Panc1 (cell line): Measurements from ENCODE around the gene MGST1. TPM values are rescaled to one million over a fixed set of nuclear protein-coding genes. Genes with fewer than 3 reads are reported as not detected.

Source experiments
- ATAC-seq: fragments of 200-7000 bp; cut with Tn5 transposase; 2 replicates; pipeline ENCODE4 v1.9.1; 2020; ENCODE audit warnings: mild to moderate bottlenecking, moderate library complexity
- BruUV-seq: library from RNA; stranded (reverse); fragments of 400-500 nt; replicated peaks from 2 replicates; lab custom pipeline; 2021; lab: Mats Ljungman, UMichigan
- CTCF ChIA-PET: fragments of 300-600 bp; sonication (Branson Sonifier 250); formaldehyde crosslinking; loops from one replicate; lab custom pipeline; 2022; ENCODE audit warnings: antibody characterized with exemption; lab: Charles Lee
- POLR2A ChIA-PET: fragments of 300-600 bp; sonication (Branson Sonifier 250); formaldehyde crosslinking; loops from one replicate; lab custom pipeline; 2022; ENCODE audit warnings: antibody characterized with exemption; lab: Charles Lee
- DNase-seq: peaks from one replicate; pipeline ENCODE4 v3.0.0-alpha.2; 2010; ENCODE audit warnings: low read depth, low spot score
- H3K27ac ChIP-seq: 2 replicates; pipeline ENCODE4 v1.5.1; 2011; ENCODE audit warnings: mild to moderate bottlenecking, low read length, inconsistent platforms
- H3K27me3 ChIP-seq: fragments of 200-500 bp; sonication (Bioruptor generic); 2 replicates; pipeline ENCODE4 v1.6.0; 2014; ENCODE audit warnings: low read length, inconsistent platforms; ENCODE audit not compliant: control insufficient read depth, insufficient read depth
- H3K36me3 ChIP-seq: fragments of 200-500 bp; sonication (Bioruptor generic); 2 replicates; pipeline ENCODE4 v1.5.1; 2014; ENCODE audit warnings: inconsistent platforms, mild to moderate bottlenecking, low read length, moderate library complexity; ENCODE audit not compliant: control insufficient read depth, insufficient read depth
- H3K4me1 ChIP-seq: 2 replicates; pipeline ENCODE4 v1.5.1; 2011; ENCODE audit warnings: inconsistent platforms, mild to moderate bottlenecking, low read length, moderate library complexity; ENCODE audit not compliant: control insufficient read depth, insufficient read depth
- H3K4me3 ChIP-seq, 2 experiments: 2 replicates each; pipeline ENCODE4 v1.5.1; 2011 to 2012; ENCODE audit warnings: low read depth in 2 of 2, low read length in 2 of 2, mild to moderate bottlenecking in 2 of 2, inconsistent platforms in 1 of 2, moderate library complexity in 1 of 2
- H3K9me3 ChIP-seq: fragments of 200-500 bp; sonication (Bioruptor generic); 2 replicates; pipeline ENCODE4 v1.5.1; 2014; ENCODE audit warnings: low read depth, mild to moderate bottlenecking, inconsistent platforms, low read length, moderate library complexity; ENCODE audit not compliant: control insufficient read depth, insufficient read depth
- CTCF ChIP-seq: fragments of 450-650 bp; IDR thresholded peaks from 2 replicates; pipeline ENCODE4 v1.5.1; 2017; ENCODE audit warnings: mild to moderate bottlenecking
- POLR2AphosphoS5 ChIP-seq: IDR thresholded peaks from 2 replicates; pipeline ENCODE4 v1.6.1; 2012; ENCODE audit warnings: mild to moderate bottlenecking, low read depth, low read length, moderate library complexity
- SIN3A ChIP-seq: IDR thresholded peaks from 2 replicates; pipeline ENCODE4 v1.6.1; 2012; ENCODE audit warnings: low read depth, mild to moderate bottlenecking, low read length, moderate library complexity, borderline replicate concordance; ENCODE audit not compliant: insufficient read depth
- TCF7L2 ChIP-seq: IDR thresholded peaks from 2 replicates; pipeline ENCODE4 v1.6.1; 2011; ENCODE audit warnings: mild to moderate bottlenecking, low read depth, low read length, inconsistent platforms
- in situ Hi-C: cut with HindIII; loops from 2 replicates; pipeline ENCODE4 v1.10.0; 2016; ENCODE audit warnings: low sequenced_read_pairs, low pct_unique_long_range_greater_than_20kb
- intact Hi-C: fragments of 100-400 bp; cut with micrococcal nuclease; formaldehyde crosslinking; loops from one replicate; pipeline ENCODE4 v1.10.0; 2022; ENCODE audit not compliant: unreplicated experiment
- total RNA-seq: library from RNA; stranded (reverse); gene quantifications from one replicate; pipeline ENCODE4 v1.2.1, GENCODE V29; 2021; ENCODE audit not compliant: unreplicated experiment
- TF ChIP-seq, protein P1 (sequence below), 2 experiments: IDR thresholded peaks; 2 replicates each; pipeline ENCODE4 v1.6.1; 2011 to 2012; ENCODE audit warnings: low read depth in 2 of 2, control low read depth in 1 of 2, low read length in 1 of 2, mild to moderate bottlenecking in 1 of 2, moderate library complexity in 1 of 2; ENCODE audit not compliant: insufficient read depth in 1 of 2

The MGST1 gene
- total RNA-seq, 1 experiment from 2014 or later = 8.8 TPM

DNA sequence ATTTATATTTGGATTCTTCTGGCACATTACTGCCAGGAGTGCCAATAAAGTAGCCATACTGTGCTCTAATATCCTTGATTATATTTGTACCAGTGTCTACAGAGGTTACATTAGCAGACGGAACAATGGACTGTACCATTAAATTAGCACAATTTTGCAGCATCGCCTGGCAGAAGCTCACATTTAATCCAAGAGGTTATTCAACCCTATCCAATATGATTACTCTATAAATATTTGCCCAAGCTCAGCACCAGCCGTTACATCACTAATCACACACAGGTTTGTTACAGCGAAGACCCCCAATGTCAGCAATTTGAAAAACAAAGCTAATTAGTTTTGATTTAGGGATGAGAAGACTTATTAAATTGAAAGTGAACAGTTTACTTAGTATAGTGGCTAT is 16.9 kb upstream of the MGST1 start:
- no peaks in the 10 kb centered on the region for H3K4me1 ChIP-seq
- ChIA-PET POLR2A (no interaction called here), CTCF (no interaction called here)
- DNase-seq = no peak
- no peak overlapping the region for H3K4me3 ChIP-seq
- H3K27ac ChIP-seq = no peak overlapping the region
- H3K9me3 ChIP-seq = no peaks in the 10 kb centered on the region
- in situ Hi-C loops (no loop called here), intact Hi-C loops (no loop called here)
- no TSS peak for BruUV-seq
- TF ChIP-seq, protein P1, sequence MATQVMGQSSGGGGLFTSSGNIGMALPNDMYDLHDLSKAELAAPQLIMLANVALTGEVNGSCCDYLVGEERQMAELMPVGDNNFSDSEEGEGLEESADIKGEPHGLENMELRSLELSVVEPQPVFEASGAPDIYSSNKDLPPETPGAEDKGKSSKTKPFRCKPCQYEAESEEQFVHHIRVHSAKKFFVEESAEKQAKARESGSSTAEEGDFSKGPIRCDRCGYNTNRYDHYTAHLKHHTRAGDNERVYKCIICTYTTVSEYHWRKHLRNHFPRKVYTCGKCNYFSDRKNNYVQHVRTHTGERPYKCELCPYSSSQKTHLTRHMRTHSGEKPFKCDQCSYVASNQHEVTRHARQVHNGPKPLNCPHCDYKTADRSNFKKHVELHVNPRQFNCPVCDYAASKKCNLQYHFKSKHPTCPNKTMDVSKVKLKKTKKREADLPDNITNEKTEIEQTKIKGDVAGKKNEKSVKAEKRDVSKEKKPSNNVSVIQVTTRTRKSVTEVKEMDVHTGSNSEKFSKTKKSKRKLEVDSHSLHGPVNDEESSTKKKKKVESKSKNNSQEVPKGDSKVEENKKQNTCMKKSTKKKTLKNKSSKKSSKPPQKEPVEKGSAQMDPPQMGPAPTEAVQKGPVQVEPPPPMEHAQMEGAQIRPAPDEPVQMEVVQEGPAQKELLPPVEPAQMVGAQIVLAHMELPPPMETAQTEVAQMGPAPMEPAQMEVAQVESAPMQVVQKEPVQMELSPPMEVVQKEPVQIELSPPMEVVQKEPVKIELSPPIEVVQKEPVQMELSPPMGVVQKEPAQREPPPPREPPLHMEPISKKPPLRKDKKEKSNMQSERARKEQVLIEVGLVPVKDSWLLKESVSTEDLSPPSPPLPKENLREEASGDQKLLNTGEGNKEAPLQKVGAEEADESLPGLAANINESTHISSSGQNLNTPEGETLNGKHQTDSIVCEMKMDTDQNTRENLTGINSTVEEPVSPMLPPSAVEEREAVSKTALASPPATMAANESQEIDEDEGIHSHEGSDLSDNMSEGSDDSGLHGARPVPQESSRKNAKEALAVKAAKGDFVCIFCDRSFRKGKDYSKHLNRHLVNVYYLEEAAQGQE (IDR thresholded peaks at IDR 0.05; ENCODE audit: insufficient read depth in 1 of 2, low read depth in 2 of 2, low read length in 1 of 2) = no peak
- TF ChIP-seq POLR2AphosphoS5 = no peak
- no peak for TF ChIP-seq CTCF
- TF ChIP-seq TCF7L2 = no peak
- no peak for TF ChIP-seq SIN3A
- H3K27me3 ChIP-seq = no peaks in the 10 kb centered on the region
- H3K36me3 ChIP-seq = no peaks in the 10 kb centered on the region
- no peak for ATAC-seq

DNA sequence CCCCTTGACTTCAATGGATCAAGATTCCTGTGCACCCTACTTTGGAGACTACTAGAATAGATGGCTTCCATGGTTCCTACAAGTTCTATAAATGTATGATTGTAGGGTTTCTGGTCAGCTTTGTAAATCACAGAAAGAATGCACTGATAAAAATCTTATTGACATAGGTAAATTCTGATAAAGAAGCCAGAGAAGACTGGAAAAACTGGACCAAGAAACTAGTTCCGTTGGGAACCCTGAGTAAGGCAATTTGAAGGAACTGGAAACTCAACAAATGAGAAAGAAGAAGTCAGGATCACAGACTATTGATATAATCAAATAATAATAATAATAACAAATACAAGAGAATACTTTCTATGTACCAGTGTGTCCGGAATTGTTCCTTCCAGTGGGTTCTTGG is 15.4 kb upstream of the MGST1 start:
- POLR2A ChIA-PET = no interaction called here

More for the DNA sequence above, 15.4 kb upstream of the MGST1 start:
- CTCF ChIA-PET = no interaction called here
- H3K27me3 ChIP-seq = no peaks in the 10 kb centered on the region
- H3K4me3 ChIP-seq = no peak overlapping the region
- DNase-seq = no peak
- H3K27ac ChIP-seq = no peak overlapping the region
- TF ChIP-seq SIN3A = no peak
- TF ChIP-seq TCF7L2 = no peak
- TF ChIP-seq, protein P1 (IDR thresholded peaks at IDR 0.05; ENCODE audit: insufficient read depth in 1 of 2, low read depth in 2 of 2, low read length in 1 of 2) = no peak
- TF ChIP-seq CTCF = no peak
- TF ChIP-seq POLR2AphosphoS5 = no peak
- no peaks in the 10 kb centered on the region for H3K9me3 ChIP-seq
- BruUV-seq = no TSS peak
- ATAC-seq = no peak
- H3K4me1 ChIP-seq = no peaks in the 10 kb centered on the region
- no peaks in the 10 kb centered on the region for H3K36me3 ChIP-seq
- in situ Hi-C loops = no loop called here
- intact Hi-C loops = no loop called here
